ENCODE data around the gene ADAM12. TPM values are rescaled to one million over a fixed set of nuclear protein-coding genes. Genes with fewer than 3 reads are reported as not detected.
"Not testable (repeated sequence)": the region's sequence is repeated elsewhere in the genome, so short reads cannot be mapped to it uniquely, and the experiment has no call there.

ADAM12 gene
- total RNA-seq, 1 donor from 2014 or later, result 1.3 TPM

DNA sequence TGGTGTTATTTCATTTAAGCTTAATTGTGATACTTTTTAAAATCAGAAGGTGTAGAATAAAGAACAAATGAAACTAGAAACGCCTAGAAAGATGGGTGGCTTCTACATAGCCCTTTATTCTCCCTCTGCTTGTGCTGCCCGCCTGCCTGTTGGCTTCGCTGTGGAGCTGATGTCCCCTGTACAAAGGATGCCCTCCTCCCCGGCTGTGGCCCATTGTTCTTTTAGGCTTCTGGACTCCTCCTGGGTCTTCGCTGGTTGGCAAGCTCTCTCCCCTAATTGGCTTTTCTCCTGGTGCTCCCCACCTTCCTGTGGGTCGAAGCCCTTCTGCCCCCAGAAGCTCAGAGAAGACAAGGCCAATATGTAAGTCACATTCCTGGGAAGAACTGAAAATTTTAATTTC is 393.7 kb downstream of the ADAM12 start:
- intact Hi-C loops (cut with DNase I), result no loop called here
- DNase-seq (ENCODE audit: low spot score), result no peak

GRCh38 chr10:125992254-125992653 is 396.0 kb downstream of the ADAM12 start:
- DNase-seq (ENCODE audit: low spot score), result no peak
- intact Hi-C loops (cut with DNase I), result no loop called here

- intact Hi-C loops (cut with DNase I), result no loop called here
- no peak for DNase-seq (ENCODE audit: low spot score)
Observed at GRCh38 chr10:125991392-125991791, 396.9 kb downstream of the ADAM12 start.

GRCh38 chr10:125990974-125991373 is 397.3 kb downstream of the ADAM12 start:
- intact Hi-C loops (cut with DNase I), result no loop called here
- DNase-seq (ENCODE audit: low spot score), result no peak

DNA sequence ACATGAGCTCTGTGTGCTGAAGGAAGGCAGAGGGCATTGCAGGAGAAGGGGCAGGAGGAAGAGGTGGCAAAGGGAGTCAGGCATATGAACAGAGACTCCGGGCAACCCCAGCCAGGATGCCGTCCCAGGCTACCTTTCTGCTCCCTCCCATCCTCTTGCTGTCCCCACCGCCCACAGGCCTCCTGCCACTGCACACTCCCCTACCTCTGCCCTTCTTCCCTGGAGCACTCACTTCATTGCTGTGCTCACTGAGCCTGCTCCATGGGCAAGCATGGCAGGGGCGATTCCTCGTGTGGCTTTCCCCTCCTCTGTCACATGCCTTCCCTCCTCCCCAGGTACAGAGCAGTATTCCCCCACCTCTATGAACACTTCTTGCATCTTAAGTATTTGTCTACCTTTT is 398.5 kb downstream of the ADAM12 start:
- intact Hi-C loops (cut with DNase I), result no loop called here
- DNase-seq (ENCODE audit: low spot score), result no peak

DNA sequence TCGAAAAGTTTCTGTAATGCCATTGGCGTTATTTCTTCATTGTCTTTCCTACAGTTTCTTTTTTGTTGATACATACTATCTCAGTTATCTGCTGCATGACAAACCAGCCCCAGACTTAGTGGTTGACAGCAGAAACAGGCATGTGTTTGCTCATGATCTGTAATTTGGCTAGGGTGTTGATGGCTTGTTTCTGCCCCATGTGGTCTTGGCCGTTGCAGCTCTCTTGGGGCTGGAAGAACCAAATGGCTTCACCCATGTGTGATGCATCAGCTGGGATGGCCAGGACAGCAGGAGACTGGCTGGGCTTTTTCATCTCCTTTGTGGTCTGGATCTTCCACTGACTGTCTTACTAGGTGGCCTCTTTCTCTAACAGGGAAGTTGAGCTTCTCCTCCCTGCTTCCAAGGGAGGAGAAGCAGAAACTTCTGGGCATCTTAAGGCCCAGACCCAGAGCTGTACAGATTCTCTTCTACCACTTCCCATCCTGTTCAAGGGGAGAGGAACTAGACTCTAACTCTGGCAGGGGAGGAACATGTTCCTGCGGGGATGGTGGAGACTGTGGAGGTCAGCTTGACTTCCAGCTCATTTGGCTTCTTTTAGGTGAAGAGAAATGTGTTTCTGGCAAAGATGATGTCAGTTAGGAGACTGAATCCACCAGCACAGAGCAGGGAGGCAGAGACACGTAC is 402.6 kb downstream of the ADAM12 start:
- intact Hi-C loops (cut with DNase I), result no loop called here

DNA sequence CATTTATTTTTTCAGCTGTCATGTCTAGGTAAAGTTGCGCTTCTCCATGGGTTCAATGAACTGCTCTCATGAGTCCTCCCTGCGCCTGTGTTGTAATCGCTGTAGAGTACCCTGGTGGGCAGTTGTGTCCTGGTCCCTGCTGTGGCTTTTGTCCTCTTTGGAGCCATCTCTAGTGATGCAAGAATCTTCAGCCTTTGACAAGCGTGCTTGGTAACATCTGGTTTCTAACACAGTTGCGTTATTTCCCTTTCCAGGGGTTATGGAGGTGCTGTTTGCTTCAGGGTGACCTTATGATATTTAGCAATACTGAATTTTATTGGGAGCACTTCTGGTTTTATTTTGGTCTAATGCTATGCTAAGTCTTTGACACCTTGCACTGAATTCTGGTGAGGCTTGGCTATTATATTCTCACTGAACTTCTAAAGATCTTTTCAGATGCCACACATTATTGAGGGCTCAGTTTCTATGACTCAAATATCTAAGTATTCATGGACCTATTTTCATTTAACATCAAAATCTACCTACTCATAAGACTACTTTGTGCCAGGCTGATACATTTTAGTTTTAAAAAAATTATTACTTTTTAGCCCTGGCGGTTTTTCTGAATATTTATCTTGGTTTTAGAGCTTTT is 403.3 kb downstream of the ADAM12 start:
- intact Hi-C loops (cut with DNase I), result loop anchor here (5.0 kb wide), 2 partner anchors 517 to 762 kb away; no protein-coding TSS in a partner anchor
- DNase-seq (ENCODE audit: low spot score), result no peak

More for the DNA sequence above, 402.6 kb downstream of the ADAM12 start:
- no peak for DNase-seq (ENCODE audit: low spot score)

DNA sequence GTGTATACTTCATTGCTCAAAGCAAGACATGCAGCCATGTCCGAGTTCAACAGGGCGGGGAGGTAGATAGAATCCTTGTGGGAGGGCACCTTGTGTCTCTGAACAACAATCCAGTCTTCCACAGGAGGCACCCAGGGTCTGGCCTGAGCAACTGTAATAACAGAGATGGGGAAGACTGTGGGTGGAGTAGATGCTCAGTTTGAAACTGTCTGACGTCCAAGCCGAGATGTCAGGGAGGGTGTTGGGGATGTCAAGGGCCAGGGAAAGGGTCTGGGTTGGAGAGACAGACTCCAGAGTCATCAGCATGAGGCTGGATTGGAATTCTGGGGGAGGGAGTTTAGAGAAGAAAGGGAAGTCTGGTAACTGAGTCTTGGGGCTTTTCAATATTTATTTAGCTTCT is 403.9 kb downstream of the ADAM12 start:
- intact Hi-C loops (cut with DNase I), result loop anchor here (5.0 kb wide), 2 partner anchors 518 to 763 kb away; no protein-coding TSS in a partner anchor
- DNase-seq (ENCODE audit: low spot score), result no peak

DNA sequence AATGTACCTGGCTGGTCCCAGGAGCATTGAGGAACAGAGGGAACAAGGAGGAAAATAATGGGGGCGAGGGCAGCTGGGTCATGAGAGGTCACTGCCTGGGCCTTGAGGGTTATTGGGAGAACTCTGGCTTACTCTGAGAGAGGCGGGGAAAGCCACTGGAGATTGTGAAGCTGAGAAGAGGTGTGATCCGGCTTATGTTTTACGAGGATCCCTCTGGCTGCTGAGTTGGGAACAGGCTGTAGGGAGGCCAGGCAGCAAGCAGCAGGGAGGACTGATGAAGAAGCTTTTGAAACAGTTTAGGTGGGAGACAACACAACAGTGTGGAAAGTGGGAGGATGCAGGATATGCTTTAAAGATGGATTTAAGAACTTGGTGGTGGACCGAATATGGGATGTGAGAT is 404.6 kb downstream of the ADAM12 start:
- DNase-seq (ENCODE audit: low spot score), result no peak
- intact Hi-C loops (cut with DNase I), result loop anchor here (1.0 to 5.0 kb wide), 3 partner anchors 404 to 764 kb away; no protein-coding TSS in a partner anchor

DNA sequence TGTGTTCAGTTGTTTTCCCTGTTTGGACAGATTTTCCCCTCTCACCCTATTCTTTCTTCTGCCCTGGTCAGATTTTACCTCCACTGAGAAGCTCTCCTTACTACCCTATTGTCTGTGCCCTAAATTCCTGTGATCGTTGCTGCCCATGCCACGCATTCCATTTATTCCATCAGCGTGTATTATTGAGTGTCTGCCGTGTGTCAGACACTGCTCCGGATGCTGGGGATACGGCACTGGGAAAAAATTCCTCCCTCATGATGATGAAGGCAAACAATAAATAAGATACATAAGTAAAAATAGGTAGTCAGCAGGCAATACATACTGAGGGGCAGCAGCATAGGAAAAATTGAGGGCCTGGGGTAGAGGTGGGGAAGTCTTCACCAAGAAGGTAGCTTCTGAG is 405.1 kb downstream of the ADAM12 start:
- intact Hi-C loops (cut with DNase I), result loop anchor here (1.0 to 5.0 kb wide), 3 partner anchors 404 to 764 kb away; no protein-coding TSS in a partner anchor
- no peak for DNase-seq (ENCODE audit: low spot score)

DNA sequence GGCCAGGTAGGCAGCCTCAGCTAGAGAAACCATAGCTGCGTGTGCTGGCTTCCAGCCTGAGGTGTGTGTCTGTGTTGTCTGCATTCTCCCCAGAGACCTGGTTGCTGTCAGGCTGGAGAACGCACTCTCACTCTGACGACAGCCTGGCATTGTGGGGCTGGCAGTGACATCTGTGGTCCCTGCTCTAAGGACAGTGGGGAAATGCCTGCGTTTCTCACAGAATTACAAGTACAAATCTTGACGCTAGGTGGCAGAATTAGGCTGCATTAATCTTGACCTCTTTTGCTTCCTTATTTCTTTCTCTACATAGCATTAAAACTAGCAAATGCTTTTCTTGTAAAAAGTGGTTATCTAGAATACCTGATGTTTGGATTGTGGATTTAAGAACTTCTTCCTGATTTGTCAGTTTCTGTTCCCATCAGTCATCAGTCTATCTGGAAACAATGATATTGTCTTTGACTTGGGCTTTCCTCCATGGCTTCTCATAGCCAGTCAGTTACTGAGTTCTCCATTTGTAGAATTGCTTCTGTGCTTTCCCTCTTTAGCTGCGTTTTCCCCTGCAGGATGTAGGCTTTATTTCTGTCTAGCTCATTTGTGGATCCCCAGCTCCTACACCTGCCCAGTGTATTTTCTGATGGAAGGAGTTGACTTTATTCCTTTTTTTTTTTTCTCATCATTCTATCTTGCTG is 405.9 kb downstream of the ADAM12 start:
- intact Hi-C loops (cut with DNase I), result loop anchor here (5.0 kb wide), 2 partner anchors 520 to 765 kb away; no protein-coding TSS in a partner anchor
- DNase-seq (ENCODE audit: low spot score), result no peak

- DNase-seq (ENCODE audit: low spot score), result no peak
- intact Hi-C loops (cut with DNase I), result loop anchor here (5.0 kb wide), 2 partner anchors 522 to 767 kb away; no protein-coding TSS in a partner anchor
Observed at GRCh38 chr10:125980521-125981035, 407.7 kb downstream of the ADAM12 start.

DNA sequence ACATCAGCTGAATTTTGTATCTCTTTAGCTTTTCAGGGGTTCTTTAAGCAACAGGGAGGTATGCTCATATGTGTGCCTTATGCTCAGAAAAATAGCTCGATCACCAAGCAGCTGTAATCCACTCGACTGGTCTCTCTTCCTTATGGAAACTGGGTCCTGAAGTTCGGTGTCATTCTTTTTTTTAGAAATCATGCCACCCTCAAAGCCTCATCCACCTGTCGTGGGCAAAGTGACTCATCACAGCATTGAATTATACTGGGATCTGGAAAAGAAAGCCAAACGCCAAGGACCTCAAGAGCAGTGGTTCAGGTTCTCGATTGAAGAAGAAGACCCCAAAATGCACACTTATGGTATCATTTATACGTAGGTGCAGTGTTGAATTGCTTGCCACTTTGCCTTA is 408.3 kb downstream of the ADAM12 start:
- intact Hi-C loops (cut with DNase I), result loop anchor here (5.0 kb wide), 2 partner anchors 522 to 767 kb away; no protein-coding TSS in a partner anchor
- DNase-seq (ENCODE audit: low spot score), result no peak

- intact Hi-C loops (cut with DNase I), result no loop called here
Observed at GRCh38 chr10:125976960-125977605, 411.2 kb downstream of the ADAM12 start.

DNA sequence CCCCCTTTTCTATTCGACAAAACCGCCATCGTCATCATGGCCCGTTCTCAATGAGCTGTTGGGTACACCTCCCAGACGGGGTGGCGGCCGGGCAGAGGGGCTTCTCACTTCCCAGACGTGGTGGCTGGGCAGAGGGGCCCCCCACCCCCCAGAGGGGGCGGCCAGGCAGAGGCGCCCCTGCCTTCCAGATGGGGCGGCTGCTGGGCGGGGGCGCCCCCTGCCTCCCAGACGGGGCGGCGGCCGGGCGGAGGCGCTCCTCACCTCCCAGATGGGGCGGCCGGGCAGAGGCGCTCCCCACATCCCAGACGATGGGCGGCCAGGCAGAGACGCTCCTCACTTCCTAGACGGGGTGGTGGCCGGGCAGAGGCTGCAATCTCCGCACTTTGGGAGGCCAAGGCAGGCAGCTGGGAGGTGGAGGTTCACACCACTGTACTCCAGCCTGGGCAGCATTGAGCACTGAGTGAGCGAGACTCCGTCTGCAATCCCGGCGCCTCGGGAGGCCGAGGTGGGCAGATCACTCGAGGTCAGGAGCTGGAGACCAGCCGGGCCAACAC is 418.1 kb downstream of the ADAM12 start:
- DNase-seq (ENCODE audit: low spot score); intact Hi-C loops (cut with DNase I): not testable (repeated sequence)

More at GRCh38 chr10:125976960-125977605, 411.2 kb downstream of the ADAM12 start:
- DNase-seq (ENCODE audit: low spot score), result no peak

DNA sequence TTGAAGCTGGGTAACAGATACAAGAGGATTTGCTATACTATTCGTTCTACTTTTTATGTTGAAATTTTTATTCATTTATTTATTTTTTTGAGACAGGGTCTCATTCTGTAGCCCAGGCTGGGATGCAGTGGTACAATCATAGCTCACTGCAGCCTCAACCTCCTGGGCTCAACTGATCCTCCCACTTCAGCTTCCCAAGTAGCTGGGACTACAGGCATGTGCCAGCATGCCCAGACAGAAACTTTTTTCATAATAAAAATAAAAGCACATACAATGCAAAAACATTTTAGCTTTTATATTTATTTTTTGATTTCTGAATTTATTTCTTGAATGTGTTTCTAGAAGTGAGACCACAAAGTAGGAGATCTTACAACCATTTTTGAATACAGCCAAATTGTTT is 420.7 kb downstream of the ADAM12 start:
- no peak for DNase-seq (ENCODE audit: low spot score)
- intact Hi-C loops (cut with DNase I), result no loop called here

GRCh38 chr10:125964558-125964957 is 423.7 kb downstream of the ADAM12 start:
- intact Hi-C loops (cut with DNase I), result no loop called here
- DNase-seq (ENCODE audit: low spot score), result no peak

All from cardiac septum (tissue), 1 donor.